Omental fat pad (tissue), 4 donors: Measurements from ENCODE around the gene PRRT1B. TPM values are rescaled to one million over a fixed set of nuclear protein-coding genes. Genes with fewer than 3 reads are reported as not detected.

Source experiments
- ATAC-seq: fragments of 150-250 bp; one replicate; pipeline ENCODE4 v1.9.1; 2016; ENCODE audit warnings: mild to moderate bottlenecking, moderate library complexity; ENCODE audit not compliant: low FRiP score
- DNase-seq: peaks from one replicate; pipeline ENCODE4 v3.0.0-alpha.2; 2019; ENCODE audit warnings: low spot score
- total RNA-seq, 4 donors: library from RNA; depleted of rRNA; stranded (reverse); fragments of >200 nt; gene quantifications; one replicate each; pipeline ENCODE4 v1.1.0, GENCODE V29; 2016
- TF ChIP-seq, protein P1 (sequence below), 3 donors: fragments of 450-650 bp; IDR thresholded peaks; one replicate each; pipeline ENCODE4 v1.5.1; 2016 to 2017; ENCODE audit warnings: antibody characterized with exemption in 3 of 3, mild to moderate bottlenecking in 3 of 3, moderate library complexity in 2 of 3

Gene PRRT1B
- total RNA-seq, 4 donors from 2014 or later = not detected

DNA sequence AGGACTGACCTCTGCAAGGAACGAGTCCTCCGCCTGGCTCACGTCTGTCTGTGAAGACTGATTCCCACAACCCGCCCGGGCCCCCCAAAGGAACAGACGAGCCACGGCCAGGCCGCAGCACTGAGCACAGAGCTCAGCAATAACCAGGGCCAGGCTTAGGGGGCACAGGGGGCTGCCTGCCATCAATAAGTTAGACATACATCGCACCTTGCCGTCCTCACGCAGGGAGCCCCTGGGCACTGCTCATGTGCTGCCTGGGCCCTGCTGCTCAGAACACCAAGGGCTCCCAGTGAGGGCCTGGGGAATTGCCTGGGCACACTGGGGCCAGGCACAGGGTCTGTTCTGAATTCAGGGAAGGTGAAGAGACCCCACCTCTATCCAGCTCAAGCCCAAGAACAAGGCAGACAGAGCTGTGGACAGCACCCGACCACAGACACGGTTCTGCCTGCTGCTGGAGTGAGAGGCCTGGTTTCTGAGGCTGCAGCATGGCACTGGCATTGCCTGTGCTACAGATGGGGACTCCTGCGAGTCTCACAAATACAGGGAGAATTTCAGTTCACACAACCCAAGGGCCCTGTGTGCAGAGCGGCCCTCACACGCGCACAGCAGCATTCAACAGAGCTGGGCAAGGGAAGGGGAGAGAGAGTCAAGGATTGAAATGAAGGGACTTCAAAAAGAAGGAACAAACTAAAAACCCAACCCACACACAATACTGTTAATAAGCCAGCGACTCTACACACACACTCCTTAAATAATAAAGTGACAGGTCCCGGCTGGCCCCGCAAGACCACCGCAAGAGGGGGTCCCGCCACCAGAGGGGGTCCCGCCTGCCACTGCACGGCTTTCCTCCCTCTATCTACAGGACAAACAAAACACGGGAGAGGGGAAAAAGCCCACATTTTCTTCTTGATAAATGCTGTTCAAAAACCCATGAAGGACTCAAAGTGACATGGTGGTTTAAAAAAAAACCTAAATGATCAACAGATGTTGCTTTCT lies 32.0 kb downstream of the PRRT1B start:
- TF ChIP-seq, protein P1, sequence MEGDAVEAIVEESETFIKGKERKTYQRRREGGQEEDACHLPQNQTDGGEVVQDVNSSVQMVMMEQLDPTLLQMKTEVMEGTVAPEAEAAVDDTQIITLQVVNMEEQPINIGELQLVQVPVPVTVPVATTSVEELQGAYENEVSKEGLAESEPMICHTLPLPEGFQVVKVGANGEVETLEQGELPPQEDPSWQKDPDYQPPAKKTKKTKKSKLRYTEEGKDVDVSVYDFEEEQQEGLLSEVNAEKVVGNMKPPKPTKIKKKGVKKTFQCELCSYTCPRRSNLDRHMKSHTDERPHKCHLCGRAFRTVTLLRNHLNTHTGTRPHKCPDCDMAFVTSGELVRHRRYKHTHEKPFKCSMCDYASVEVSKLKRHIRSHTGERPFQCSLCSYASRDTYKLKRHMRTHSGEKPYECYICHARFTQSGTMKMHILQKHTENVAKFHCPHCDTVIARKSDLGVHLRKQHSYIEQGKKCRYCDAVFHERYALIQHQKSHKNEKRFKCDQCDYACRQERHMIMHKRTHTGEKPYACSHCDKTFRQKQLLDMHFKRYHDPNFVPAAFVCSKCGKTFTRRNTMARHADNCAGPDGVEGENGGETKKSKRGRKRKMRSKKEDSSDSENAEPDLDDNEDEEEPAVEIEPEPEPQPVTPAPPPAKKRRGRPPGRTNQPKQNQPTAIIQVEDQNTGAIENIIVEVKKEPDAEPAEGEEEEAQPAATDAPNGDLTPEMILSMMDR (IDR thresholded peaks at IDR 0.05) = no peak
- ATAC-seq = no peak
- DNase-seq = no peak

DNA sequence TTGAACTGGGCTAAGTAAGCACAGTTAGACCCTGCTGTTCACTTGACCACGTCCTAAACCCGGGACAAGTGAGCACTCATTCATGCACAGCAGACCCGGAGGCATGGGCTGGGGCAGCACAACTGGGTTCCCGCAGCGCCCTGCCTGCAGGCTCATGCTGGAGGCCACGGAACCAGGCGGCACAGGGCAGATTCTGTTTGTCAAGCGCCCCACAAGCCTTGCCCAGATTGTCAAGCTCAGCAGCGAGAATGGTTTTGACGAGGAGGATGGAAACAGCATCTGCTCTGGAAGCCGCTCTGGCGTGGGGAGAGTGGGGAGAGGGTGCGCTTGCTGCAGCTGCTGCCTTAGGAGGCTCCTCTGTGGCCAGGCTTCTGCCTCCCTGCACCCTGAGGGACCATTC lies 32.7 kb downstream of the PRRT1B start:
- TF ChIP-seq, protein P1 (IDR thresholded peaks at IDR 0.05) = no peak
- DNase-seq (no peak), ATAC-seq (no peak)

DNA sequence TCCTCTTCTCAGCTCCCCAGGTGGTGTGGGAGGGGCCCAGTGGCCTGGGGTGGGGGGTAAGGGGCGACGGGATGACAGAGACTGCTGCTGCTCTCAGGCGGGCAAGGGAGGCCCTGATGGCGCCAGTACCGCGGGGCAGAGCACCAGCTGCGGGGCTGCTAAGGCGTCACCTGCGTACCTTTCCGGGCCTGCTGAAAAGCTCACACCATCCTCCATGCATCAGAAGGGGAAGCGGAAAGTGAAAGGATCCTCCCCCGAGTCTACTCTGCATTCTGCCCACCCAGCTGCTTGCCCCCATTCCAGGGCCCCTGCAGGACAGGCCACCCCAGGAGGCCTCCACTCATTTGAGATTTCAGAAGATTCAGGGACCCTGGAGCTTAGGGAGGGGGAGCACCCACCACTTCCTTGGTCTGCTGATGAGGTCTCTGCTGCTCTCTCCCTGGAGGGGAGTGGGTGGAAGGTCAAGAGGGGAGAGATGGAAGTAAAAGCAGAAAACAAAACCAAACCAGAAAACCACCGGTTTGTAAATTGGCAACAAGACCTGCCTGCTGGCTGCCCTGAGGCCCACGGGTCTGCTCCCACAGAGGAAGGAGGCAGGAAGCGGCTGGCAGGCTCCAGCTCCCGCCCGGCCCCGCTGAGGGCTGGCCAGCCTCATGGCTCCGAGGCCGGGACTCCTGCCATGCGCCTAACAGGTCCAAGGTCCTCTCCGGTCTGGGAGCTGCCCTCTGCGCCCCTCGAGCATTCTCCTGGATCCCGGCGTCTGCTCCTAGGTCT lies 33.6 kb downstream of the PRRT1B start:
- DNase-seq (no peak), ATAC-seq (no peak)
- TF ChIP-seq, protein P1 (IDR thresholded peaks at IDR 0.05) = no peak

DNA sequence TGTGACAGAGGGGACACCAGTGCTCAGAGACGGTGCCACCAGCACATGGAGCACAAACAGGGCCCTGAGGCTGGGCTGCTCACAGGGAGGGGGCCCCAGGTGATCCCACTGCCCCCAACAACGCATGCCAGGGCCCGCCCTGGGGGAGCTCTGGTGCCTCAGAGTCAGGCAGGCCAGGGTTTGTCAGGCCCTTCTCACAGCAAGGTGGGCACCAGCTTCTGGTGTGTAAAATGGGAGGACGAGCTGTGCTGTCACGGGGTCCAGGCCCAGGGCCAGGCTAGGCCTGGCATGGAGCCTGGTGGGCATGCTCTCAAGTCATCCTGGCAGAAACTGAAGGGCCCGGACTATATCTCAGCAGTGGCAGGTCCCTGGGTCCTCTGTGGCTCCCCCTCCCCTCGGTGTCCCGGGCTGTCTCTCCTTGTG lies 34.5 kb downstream of the PRRT1B start:
- TF ChIP-seq, protein P1 (IDR thresholded peaks at IDR 0.05) = no peak
- no peak for ATAC-seq

DNA sequence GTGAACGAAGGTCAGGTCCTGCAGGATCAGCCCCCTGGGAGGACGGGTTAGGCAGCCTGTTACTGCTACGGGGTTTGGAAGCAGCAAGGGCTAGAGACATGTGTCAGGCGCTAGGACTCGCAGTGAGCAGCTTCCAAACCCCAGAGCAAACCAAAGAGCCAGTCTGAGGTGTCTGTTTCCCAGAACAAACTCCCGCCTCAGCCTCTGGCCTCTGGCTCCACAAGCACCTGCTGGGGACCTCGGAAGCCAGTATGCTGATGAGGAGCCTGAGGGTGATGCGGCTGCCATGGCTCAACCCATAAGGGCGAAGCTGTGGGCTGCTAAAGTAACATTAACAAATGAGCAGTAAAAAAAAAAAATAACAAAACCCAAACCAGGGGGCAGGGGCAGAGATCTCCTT lies 35.0 kb downstream of the PRRT1B start:
- ATAC-seq = no peak
- TF ChIP-seq, protein P1 (IDR thresholded peaks at IDR 0.05) = no peak
- no peak for DNase-seq

More for the DNA sequence above, 34.5 kb downstream of the PRRT1B start:
- DNase-seq = no peak

DNA sequence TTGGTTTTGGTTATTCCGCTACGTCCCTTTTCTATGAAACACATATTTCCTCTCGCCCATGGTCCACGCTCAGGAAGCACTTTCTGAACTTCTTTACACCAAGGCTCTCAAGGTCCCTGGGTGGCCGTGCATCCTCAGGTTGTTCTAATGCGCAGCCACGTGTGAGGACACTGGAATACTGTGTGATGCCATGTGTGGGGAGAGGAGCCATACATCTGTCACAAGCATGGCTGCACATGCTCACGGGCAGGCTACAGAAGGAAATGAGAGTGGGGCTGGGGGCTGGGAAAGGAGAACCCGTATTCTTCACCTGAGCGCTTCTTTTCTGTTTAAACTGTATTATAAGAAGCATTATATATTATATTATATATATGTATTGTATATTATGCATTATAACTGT lies 36.7 kb downstream of the PRRT1B start:
- TF ChIP-seq, protein P1 (IDR thresholded peaks at IDR 0.05) = no peak
- no peak for ATAC-seq
- DNase-seq = no peak
